ENCODE results near the gene UXS1. TPM values are rescaled to one million over a fixed set of nuclear protein-coding genes. Genes with fewer than 3 reads are reported as not detected.
"Not testable (repeated sequence)": the region's sequence is repeated elsewhere in the genome, so short reads cannot be mapped to it uniquely, and the experiment has no call there.

The UXS1 gene
- total and polyA plus RNA-seq, 2 donors (not counting 3 experiments of a cell fraction or from before 2014, with no cell fraction given): 34.2 to 43.2 TPM

- H4K20me1 ChIP-seq (replicated peaks; ENCODE audit: control insufficient read depth, extremely low read depth, insufficient read depth, low read length); H3K79me2 ChIP-seq (ENCODE audit: control insufficient read depth, insufficient read depth, low read length); CTCF ChIA-PET; H3K27ac ChIP-seq (ENCODE audit: insufficient read depth, low read depth, low read length); H3K9me1 ChIP-seq (replicated peaks; ENCODE audit: control insufficient read depth, extremely low read depth, insufficient read depth, low read length); H3K27me3 ChIP-seq (ENCODE audit: control insufficient read depth in 2 of 2, insufficient read depth in 2 of 2, low read length in 2 of 2); POLR2A ChIA-PET; dilution Hi-C loops (cut with MboI; ENCODE audit: extremely low pct_ligation_motif_present, low sequenced_read_pairs); H3K9ac ChIP-seq (replicated peaks; ENCODE audit: extremely low read depth, insufficient read depth, low read length); H3K4me1 ChIP-seq (ENCODE audit: control insufficient read depth, extremely low read depth, insufficient read depth, low read length); H3K36me3 ChIP-seq (ENCODE audit: control insufficient read depth in 2 of 2, extremely low read depth in 1 of 2, insufficient read depth in 2 of 2, low read length in 2 of 2); H2AFZ ChIP-seq (ENCODE audit: low read depth, low read length); H3K4me2 ChIP-seq (ENCODE audit: insufficient read depth, low read length); BruUV-seq (replicated peaks); H3K9me3 ChIP-seq (replicated peaks; ENCODE audit: control insufficient read depth, insufficient read depth, low read length); DNase-seq (ENCODE audit: low read depth, low spot score); intact Hi-C loops (cut with micrococcal nuclease); FAIRE-seq; H3K4me3 ChIP-seq (replicated peaks in 1 of 3; ENCODE audit: insufficient read depth in 1 of 3, low read depth in 1 of 3, low read length in 3 of 3): not testable (repeated sequence)
Observed at GRCh38 chr2:106235392-106235791, 41.3 kb upstream of the UXS1 start.

DNA sequence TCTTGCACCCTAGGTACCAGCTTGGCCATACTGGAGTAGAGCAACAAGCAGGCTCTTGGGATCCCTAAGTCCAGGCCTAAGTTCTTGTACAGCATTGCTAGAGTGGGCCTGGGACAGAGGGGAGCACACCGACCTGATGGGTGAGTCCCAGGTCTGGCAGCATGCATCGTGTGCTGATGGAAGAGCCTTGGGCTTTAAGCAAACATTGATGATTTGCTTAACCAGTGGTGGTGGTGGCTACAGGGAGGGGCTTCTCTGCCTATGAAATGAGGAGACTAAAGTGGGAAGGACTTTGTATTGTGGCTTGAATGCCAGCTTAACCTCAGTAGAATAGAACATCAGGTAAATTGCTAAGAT, 39.2 kb upstream of the UXS1 start:
- Histone ChIP-seq H3K4me2 (ENCODE audit: insufficient read depth, low read length) (no peak overlapping the region), H3K9me1 (replicated peaks; ENCODE audit: control insufficient read depth, extremely low read depth, insufficient read depth, low read length) (no peaks in the 10 kb centered on the region), H4K20me1 (replicated peaks; ENCODE audit: control insufficient read depth, extremely low read depth, insufficient read depth, low read length) (no peaks in the 10 kb centered on the region), H3K9ac (replicated peaks; ENCODE audit: extremely low read depth, insufficient read depth, low read length) (no peak overlapping the region), H3K27me3 (ENCODE audit: control insufficient read depth in 2 of 2, insufficient read depth in 2 of 2, low read length in 2 of 2) (no peaks in the 10 kb centered on the region), H3K9me3 (replicated peaks; ENCODE audit: control insufficient read depth, insufficient read depth, low read length) (no peaks in the 10 kb centered on the region), H3K27ac (ENCODE audit: insufficient read depth, low read depth, low read length) (no peak overlapping the region), H3K4me1 (ENCODE audit: control insufficient read depth, extremely low read depth, insufficient read depth, low read length) (no peaks in the 10 kb centered on the region), H2AFZ (ENCODE audit: low read depth, low read length) (no peak overlapping the region), H3K4me3 (replicated peaks in 1 of 3; ENCODE audit: insufficient read depth in 1 of 3, low read depth in 1 of 3, low read length in 3 of 3) (no peak overlapping the region), H3K36me3 (ENCODE audit: control insufficient read depth in 2 of 2, extremely low read depth in 1 of 2, insufficient read depth in 2 of 2, low read length in 2 of 2) (no peaks in the 10 kb centered on the region), H3K79me2 (ENCODE audit: control insufficient read depth, insufficient read depth, low read length) (no peaks in the 10 kb centered on the region)
- TF ChIP-seq POLR2A (IDR thresholded peaks at IDR 0.05; ENCODE audit: low read depth, low read length) (no peak), GATA2 (IDR thresholded peaks at IDR 0.05; ENCODE audit: insufficient read depth, insufficient read length, low read depth, low read length) (no peak), EZH2 (IDR thresholded peaks at IDR 0.05; ENCODE audit: borderline replicate concordance, low read depth, low read length, severe bottlenecking) (no peak), MYC (IDR thresholded peaks at IDR 0.05; ENCODE audit: low read depth, low read length) (no peak), JUN (IDR thresholded peaks at IDR 0.05; ENCODE audit: borderline replicate concordance, insufficient read depth, insufficient read length, low read depth) (no peak)
- TF ChIP-seq, protein P1, sequence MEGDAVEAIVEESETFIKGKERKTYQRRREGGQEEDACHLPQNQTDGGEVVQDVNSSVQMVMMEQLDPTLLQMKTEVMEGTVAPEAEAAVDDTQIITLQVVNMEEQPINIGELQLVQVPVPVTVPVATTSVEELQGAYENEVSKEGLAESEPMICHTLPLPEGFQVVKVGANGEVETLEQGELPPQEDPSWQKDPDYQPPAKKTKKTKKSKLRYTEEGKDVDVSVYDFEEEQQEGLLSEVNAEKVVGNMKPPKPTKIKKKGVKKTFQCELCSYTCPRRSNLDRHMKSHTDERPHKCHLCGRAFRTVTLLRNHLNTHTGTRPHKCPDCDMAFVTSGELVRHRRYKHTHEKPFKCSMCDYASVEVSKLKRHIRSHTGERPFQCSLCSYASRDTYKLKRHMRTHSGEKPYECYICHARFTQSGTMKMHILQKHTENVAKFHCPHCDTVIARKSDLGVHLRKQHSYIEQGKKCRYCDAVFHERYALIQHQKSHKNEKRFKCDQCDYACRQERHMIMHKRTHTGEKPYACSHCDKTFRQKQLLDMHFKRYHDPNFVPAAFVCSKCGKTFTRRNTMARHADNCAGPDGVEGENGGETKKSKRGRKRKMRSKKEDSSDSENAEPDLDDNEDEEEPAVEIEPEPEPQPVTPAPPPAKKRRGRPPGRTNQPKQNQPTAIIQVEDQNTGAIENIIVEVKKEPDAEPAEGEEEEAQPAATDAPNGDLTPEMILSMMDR (IDR thresholded peaks at IDR 0.05; ENCODE audit: extremely low read depth in 1 of 2, insufficient read depth in 1 of 2, low read depth in 1 of 2, low read length in 2 of 2): no peak
- ChIA-PET POLR2A (no interaction called here), CTCF (no interaction called here)
- intact Hi-C loops (cut with micrococcal nuclease) (no loop called here), dilution Hi-C loops (cut with MboI; ENCODE audit: extremely low pct_ligation_motif_present, low sequenced_read_pairs) (no loop called here)
- DNase-seq (ENCODE audit: low read depth, low spot score): no peak
- BruUV-seq (replicated peaks): no TSS peak
- FAIRE-seq: no peak
